Hepatocyte (in vitro differentiated cells): Measurements from ENCODE around the gene ADGRL3. TPM values are rescaled to one million over a fixed set of nuclear protein-coding genes. Genes with fewer than 3 reads are reported as not detected.

ENCODE experiments used
- DNase-seq: peaks from one replicate; pipeline ENCODE4 v3.0.0-alpha.2; 2016; ENCODE audit warnings: low spot score
- H2AFZ ChIP-seq: fragments of 200-600 bp; sonication (generic); 2 replicates; pipeline ENCODE4 v1.6.0; 2016; ENCODE audit warnings: antibody characterized with exemption, mild to moderate bottlenecking
- H3K27ac ChIP-seq: fragments of 200-600 bp; sonication (generic); 2 replicates; pipeline ENCODE4 v1.5.1; 2016; ENCODE audit warnings: mild to moderate bottlenecking
- H3K27me3 ChIP-seq: fragments of 200-600 bp; sonication (generic); 2 replicates; pipeline ENCODE4 v1.6.1; 2016
- H3K36me3 ChIP-seq: fragments of 200-600 bp; sonication (generic); replicated peaks from 2 replicates; pipeline ENCODE4 v1.5.1; 2016; ENCODE audit warnings: low read depth; ENCODE audit not compliant: insufficient read depth
- H3K4me1 ChIP-seq: fragments of 200-600 bp; sonication (generic); 2 replicates; pipeline ENCODE4 v1.5.1; 2016; ENCODE audit warnings: mild to moderate bottlenecking, moderate library complexity; ENCODE audit not compliant: insufficient read depth
- H3K4me2 ChIP-seq: fragments of 200-600 bp; sonication (generic); 2 replicates; pipeline ENCODE4 v1.6.0; 2016
- H3K4me3 ChIP-seq: fragments of 200-600 bp; sonication (generic); 2 replicates; pipeline ENCODE4 v1.5.1; 2016; ENCODE audit warnings: mild to moderate bottlenecking
- H3K79me2 ChIP-seq: fragments of 200-600 bp; sonication (generic); 2 replicates; pipeline ENCODE4 v1.6.0; 2017; ENCODE audit warnings: mild to moderate bottlenecking
- H3K9me2 ChIP-seq: fragments of 200-600 bp; sonication (generic); replicated peaks from 2 replicates; pipeline ENCODE4 v1.6.0; 2017; ENCODE audit warnings: mild to moderate bottlenecking; ENCODE audit not compliant: insufficient read depth
- H3K9me3 ChIP-seq: fragments of 200-600 bp; sonication (generic); 2 replicates; pipeline ENCODE4 v1.5.1; 2016; ENCODE audit warnings: low read depth, mild to moderate bottlenecking
- H4K20me1 ChIP-seq: fragments of 200-600 bp; sonication (generic); 2 replicates; pipeline ENCODE4 v1.6.0; 2016; ENCODE audit warnings: mild to moderate bottlenecking; ENCODE audit not compliant: insufficient read depth, poor library complexity, severe bottlenecking
- EZH2 ChIP-seq: fragments of 200-600 bp; sonication (generic); IDR thresholded peaks from 2 replicates; pipeline ENCODE4 v1.6.1; 2016; ENCODE audit warnings: antibody characterized with exemption, mild to moderate bottlenecking, borderline replicate concordance
- EZH2phosphoT487 ChIP-seq: fragments of 200-600 bp; sonication (generic); IDR thresholded peaks from one replicate; pipeline ENCODE4 v1.6.1; 2018; ENCODE audit warnings: antibody characterized with exemption, mild to moderate bottlenecking, low read depth, moderate library complexity; ENCODE audit not compliant: unreplicated experiment, severe bottlenecking
- WGBS: methylation state at CpG from one replicate; pipeline ENCODE4 v1.1.6; 2016; ENCODE audit warnings: low lambda C conversion rate; ENCODE audit errors: missing lambda C conversion rate; 5-methylcytosine and 5-hydroxymethylcytosine counted together
- polyA plus RNA-seq: library from polyadenylated mRNA; unstranded; fragments of >200 nt; fragmentation: Nextera tagmentation; extraction: Ambion mirVana; gene quantifications from 2 replicates; pipeline ENCODE4 v1.2.1, GENCODE V29; 2016
- total RNA-seq: library from RNA; depleted of rRNA; stranded (reverse); fragments of >200 nt; gene quantifications from 2 replicates; pipeline ENCODE4 v1.2.3, GENCODE V29; 2014
- TF ChIP-seq, protein P1 (sequence below): fragments of 200-600 bp; sonication (generic); IDR thresholded peaks from 2 replicates; pipeline ENCODE4 v1.5.1; 2016; ENCODE audit warnings: antibody characterized with exemption, mild to moderate bottlenecking; ENCODE audit not compliant: poor library complexity

The ADGRL3 gene
- total and polyA plus RNA-seq, 2 experiments from 2014 or later, result 4.4 to 21.2 TPM

DNA sequence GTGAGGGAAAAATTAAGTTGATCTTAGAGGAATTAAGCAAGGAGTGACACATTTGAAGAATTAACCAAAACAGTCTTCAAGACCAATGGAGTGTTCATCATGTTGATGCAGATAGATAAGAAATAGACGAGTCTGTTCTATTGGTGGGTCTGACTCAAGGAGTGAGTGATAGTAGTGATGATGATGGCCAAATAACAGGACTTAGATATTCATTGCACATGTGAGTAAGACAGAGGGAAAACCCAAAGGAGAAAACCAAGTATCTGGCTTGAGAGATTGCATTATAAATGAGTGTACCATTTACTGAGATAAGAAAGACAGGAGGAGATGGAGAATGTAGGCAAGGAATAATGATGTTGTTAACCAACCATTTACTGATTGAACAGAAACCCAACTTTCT lies 321.3 kb downstream of the ADGRL3 start:
- no peak overlapping the region for H3K27ac ChIP-seq
- H4K20me1 ChIP-seq, result no peaks in the 10 kb centered on the region
- no peak for DNase-seq
- H3K4me3 ChIP-seq, result no peak overlapping the region
- no peak overlapping the region for H2AFZ ChIP-seq
- H3K4me2 ChIP-seq, result no peak overlapping the region
- H3K36me3 ChIP-seq, result no peaks in the 10 kb centered on the region
- no peaks in the 10 kb centered on the region for H3K9me3 ChIP-seq
- no peaks in the 10 kb centered on the region for H3K9me2 ChIP-seq
- no peaks in the 10 kb centered on the region for H3K79me2 ChIP-seq
- no peaks in the 10 kb centered on the region for H3K4me1 ChIP-seq
- TF ChIP-seq, protein P1, sequence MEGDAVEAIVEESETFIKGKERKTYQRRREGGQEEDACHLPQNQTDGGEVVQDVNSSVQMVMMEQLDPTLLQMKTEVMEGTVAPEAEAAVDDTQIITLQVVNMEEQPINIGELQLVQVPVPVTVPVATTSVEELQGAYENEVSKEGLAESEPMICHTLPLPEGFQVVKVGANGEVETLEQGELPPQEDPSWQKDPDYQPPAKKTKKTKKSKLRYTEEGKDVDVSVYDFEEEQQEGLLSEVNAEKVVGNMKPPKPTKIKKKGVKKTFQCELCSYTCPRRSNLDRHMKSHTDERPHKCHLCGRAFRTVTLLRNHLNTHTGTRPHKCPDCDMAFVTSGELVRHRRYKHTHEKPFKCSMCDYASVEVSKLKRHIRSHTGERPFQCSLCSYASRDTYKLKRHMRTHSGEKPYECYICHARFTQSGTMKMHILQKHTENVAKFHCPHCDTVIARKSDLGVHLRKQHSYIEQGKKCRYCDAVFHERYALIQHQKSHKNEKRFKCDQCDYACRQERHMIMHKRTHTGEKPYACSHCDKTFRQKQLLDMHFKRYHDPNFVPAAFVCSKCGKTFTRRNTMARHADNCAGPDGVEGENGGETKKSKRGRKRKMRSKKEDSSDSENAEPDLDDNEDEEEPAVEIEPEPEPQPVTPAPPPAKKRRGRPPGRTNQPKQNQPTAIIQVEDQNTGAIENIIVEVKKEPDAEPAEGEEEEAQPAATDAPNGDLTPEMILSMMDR, result no peak
- TF ChIP-seq EZH2phosphoT487 (no peak), EZH2 (no peak)
- WGBS, result 86% methylated on average over 1 of the region's 1 CpG
- no peaks in the 10 kb centered on the region for H3K27me3 ChIP-seq

DNA sequence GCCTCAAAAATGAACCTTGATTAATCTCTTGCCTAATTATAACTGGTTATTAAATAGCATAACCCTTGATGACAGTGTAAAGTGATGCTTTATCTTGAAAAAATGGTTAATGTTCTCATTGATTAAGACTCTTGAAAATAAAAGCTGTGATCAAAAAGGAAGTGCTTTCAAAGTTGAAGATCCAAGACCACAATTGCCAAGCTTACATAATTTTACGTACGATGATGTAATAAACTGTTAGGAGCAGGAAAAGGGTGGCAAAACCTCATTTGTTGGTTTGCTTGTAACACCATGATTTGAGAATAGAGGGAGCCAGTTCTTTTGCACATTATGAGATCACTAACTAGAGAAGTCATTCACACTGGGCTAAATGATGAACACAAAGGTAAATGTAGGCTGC lies 322.2 kb downstream of the ADGRL3 start:
- no peak overlapping the region for H3K4me3 ChIP-seq
- H3K9me2 ChIP-seq, result no peaks in the 10 kb centered on the region
- H3K4me2 ChIP-seq, result no peak overlapping the region
- no peaks in the 10 kb centered on the region for H3K36me3 ChIP-seq
- no peaks in the 10 kb centered on the region for H3K27me3 ChIP-seq
- H4K20me1 ChIP-seq, result no peaks in the 10 kb centered on the region
- no peaks in the 10 kb centered on the region for H3K79me2 ChIP-seq
- H3K9me3 ChIP-seq, result no peaks in the 10 kb centered on the region
- H2AFZ ChIP-seq, result no peak overlapping the region
- 96% methylated on average over 2 of the region's 2 CpGs for WGBS
- TF ChIP-seq EZH2 (no peak), EZH2phosphoT487 (no peak)
- TF ChIP-seq, protein P1, result no peak
- H3K27ac ChIP-seq, result no peak overlapping the region
- no peak for DNase-seq
- H3K4me1 ChIP-seq, result no peaks in the 10 kb centered on the region

DNA sequence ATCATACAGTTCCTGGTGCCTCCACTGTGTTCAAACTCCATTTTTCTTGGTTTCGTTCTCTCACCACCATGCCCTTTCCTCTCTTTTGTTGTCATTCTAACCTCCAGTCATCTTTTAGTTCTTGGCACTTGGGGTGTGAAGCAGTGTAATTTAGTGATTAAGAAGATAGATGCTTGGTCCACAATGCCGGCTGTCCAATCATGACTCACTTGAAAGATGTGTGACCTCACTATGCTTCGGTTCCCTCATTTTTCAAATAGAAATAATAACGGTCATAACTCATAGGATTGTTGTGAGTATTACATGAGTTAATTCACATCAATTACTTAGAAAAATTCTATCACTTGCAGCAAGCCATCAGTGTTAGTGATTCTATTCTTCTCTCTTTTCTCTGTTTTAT lies 327.8 kb downstream of the ADGRL3 start:
- no peak for TF ChIP-seq EZH2
- TF ChIP-seq EZH2phosphoT487, result no peak
- no peaks in the 10 kb centered on the region for H4K20me1 ChIP-seq
- H3K9me3 ChIP-seq, result no peaks in the 10 kb centered on the region
- no peak overlapping the region for H3K27ac ChIP-seq
- H3K4me1 ChIP-seq, result no peaks in the 10 kb centered on the region
- WGBS, result 97% methylated on average over 4 of the region's 4 CpGs
- H3K4me2 ChIP-seq, result no peak overlapping the region
- no peaks in the 10 kb centered on the region for H3K27me3 ChIP-seq
- H2AFZ ChIP-seq, result no peak overlapping the region
- H3K9me2 ChIP-seq, result no peaks in the 10 kb centered on the region
- no peak for DNase-seq
- H3K4me3 ChIP-seq, result no peak overlapping the region
- H3K36me3 ChIP-seq, result no peaks in the 10 kb centered on the region
- no peaks in the 10 kb centered on the region for H3K79me2 ChIP-seq

DNA sequence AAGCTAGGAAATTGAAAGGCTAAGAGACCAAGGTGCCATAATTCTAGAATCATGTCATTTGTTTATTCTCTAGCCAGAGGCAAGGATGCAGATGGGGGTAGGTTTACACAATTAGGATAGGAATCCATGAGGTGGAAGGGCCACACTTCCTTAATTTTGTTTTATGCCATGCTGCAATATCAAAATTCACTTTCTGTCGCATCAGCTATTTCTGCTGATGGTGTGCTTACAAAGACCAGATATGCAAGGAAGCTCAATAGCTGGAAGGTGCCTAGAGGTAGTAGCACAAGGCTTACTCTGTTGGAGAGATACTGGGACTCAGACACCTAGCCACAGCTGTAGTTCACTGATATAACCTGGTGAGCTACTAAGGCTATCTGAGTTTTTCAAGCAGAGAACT lies 328.5 kb downstream of the ADGRL3 start:
- Histone ChIP-seq H3K9me3 (no peaks in the 10 kb centered on the region), H3K36me3 (no peaks in the 10 kb centered on the region), H3K4me2 (no peak overlapping the region), H3K4me1 (no peaks in the 10 kb centered on the region), H4K20me1 (no peaks in the 10 kb centered on the region), H3K9me2 (no peaks in the 10 kb centered on the region), H3K79me2 (no peaks in the 10 kb centered on the region), H3K27ac (no peak overlapping the region), H3K27me3 (no peaks in the 10 kb centered on the region), H2AFZ (no peak overlapping the region), H3K4me3 (no peak overlapping the region)
- TF ChIP-seq EZH2 (no peak), EZH2phosphoT487 (no peak)
- TF ChIP-seq, protein P1, result no peak
- 96% methylated on average over 1 of the region's 1 CpG for WGBS
- DNase-seq, result no peak
